K562 (cell line): ENCODE data around the gene MYMK. TPM values are rescaled to one million over a fixed set of nuclear protein-coding genes. Genes with fewer than 3 reads are reported as not detected.
A peak's percentile ranks its signal among the peaks of the same experiment; 100 is the strongest.

Source experiments
- BDP1 ChIP-seq: IDR thresholded peaks from 3 replicates; pipeline ENCODE4 v1.6.1; 2011; ENCODE audit not compliant: insufficient read length, insufficient read depth
- DIDO1 ChIP-seq: fragments of 450-650 bp; IDR thresholded peaks from 2 replicates; pipeline ENCODE4 v1.6.1; 2016; ENCODE audit warnings: low read depth, missing biosample characterization, missing genetic modification characterization
- DNMT1 ChIP-seq: fragments of 450-650 bp; IDR thresholded peaks from 2 replicates; pipeline ENCODE4 v1.6.1; 2016; ENCODE audit warnings: antibody characterized with exemption, mild to moderate bottlenecking
- ESRRB ChIP-seq: fragments of 250-450 bp; sonication (Bioruptor Pico); IDR thresholded peaks from 2 replicates; pipeline ENCODE4 v1.5.0; 2020; ENCODE audit warnings: mild to moderate bottlenecking, moderate library complexity, borderline replicate concordance
- FOXK2 ChIP-seq, 2 experiments: fragments of 450-650 bp; IDR thresholded peaks in 1 of 2; conservative IDR thresholded peaks in 1 of 2; 2 replicates each; pipeline ENCODE4 v1.6.1; 2016; ENCODE audit warnings: low read depth in 2 of 2, mild to moderate bottlenecking in 1 of 2
- FOXO4 ChIP-seq: fragments of 450-650 bp; formaldehyde crosslinking; IDR thresholded peaks from 2 replicates; pipeline ENCODE4 v1.4.0; 2020; ENCODE audit warnings: mild to moderate bottlenecking, moderate library complexity
- HDAC6 ChIP-seq: IDR thresholded peaks from 2 replicates; pipeline ENCODE4 v1.6.1; 2012; ENCODE audit warnings: low read depth, mild to moderate bottlenecking, control low read depth, inconsistent platforms, low read length, moderate library complexity
- L3MBTL2 ChIP-seq: fragments of 450-650 bp; IDR thresholded peaks from 2 replicates; pipeline ENCODE4 v1.6.1; 2016; ENCODE audit warnings: mild to moderate bottlenecking, moderate library complexity
- MBD2 ChIP-seq: sonication (generic); IDR thresholded peaks from 2 replicates; pipeline ENCODE4 v1.6.1; 2016; ENCODE audit warnings: low read depth, borderline replicate concordance
- POLR2AphosphoS5 ChIP-seq: IDR thresholded peaks from 2 replicates; pipeline ENCODE4 v1.6.1; 2011; ENCODE audit warnings: mild to moderate bottlenecking, low read depth, low read length, moderate library complexity; ENCODE audit not compliant: control insufficient read depth, insufficient read depth
- SMARCB1 ChIP-seq: IDR thresholded peaks from 2 replicates; pipeline ENCODE4 v1.6.1; 2011; ENCODE audit warnings: improper control_type of control experiment, low read depth; ENCODE audit not compliant: insufficient read length
- SRSF7 ChIP-seq: fragments of 200-400 bp; formaldehyde crosslinking; optimal IDR thresholded peaks from 2 replicates; pipeline ENCODE3; 2017; ENCODE audit warnings: mild to moderate bottlenecking, low read depth, low read length
- THRB ChIP-seq: fragments of 450-650 bp; formaldehyde crosslinking; conservative IDR thresholded peaks from 2 replicates; pipeline ENCODE4 v1.4.0; 2022; ENCODE audit warnings: mild to moderate bottlenecking, missing genetic modification characterization
- TSHZ1 ChIP-seq: fragments of 250-450 bp; sonication (Bioruptor Pico); IDR thresholded peaks from 2 replicates; pipeline ENCODE4 v1.4.0; 2020; ENCODE audit warnings: mild to moderate bottlenecking, moderate library complexity
- WHSC1 ChIP-seq: IDR thresholded peaks from one replicate; pipeline ENCODE4 v1.6.1; 2012; ENCODE audit warnings: low read length, control low read depth, inconsistent platforms
- ZC3H8 ChIP-seq: fragments of 450-650 bp; IDR thresholded peaks from 2 replicates; pipeline ENCODE4 v1.6.1; 2017
- ZEB2 ChIP-seq: fragments of 450-650 bp; IDR thresholded peaks from 2 replicates; pipeline ENCODE4 v1.6.1; 2016
- ZKSCAN3 ChIP-seq: fragments of 250-450 bp; sonication (Bioruptor Pico); IDR thresholded peaks from 2 replicates; pipeline ENCODE4 v1.4.0; 2020
- ZNF699 ChIP-seq: fragments of 250-450 bp; sonication (Bioruptor Pico); IDR thresholded peaks from 2 replicates; pipeline ENCODE4 v1.8.0; 2021; ENCODE audit warnings: mild to moderate bottlenecking, moderate library complexity; ENCODE audit not compliant: insufficient replicate concordance
- polyA plus RNA-seq, 8 experiments: library from polyadenylated mRNA; depleted of rRNA in 4 of 8; stranded (reverse) in 5 of 8; unstranded in 3 of 8; fragments of >200 nt; fragmentation: Nextera tagmentation in 2 of 8; fragmentation: Illumina TruSeq in 1 of 8; extraction: Ambion mirVana in 2 of 8; extraction: Trizol in 1 of 8; gene quantifications; 2 replicates each; pipeline versions ENCODE4 v1.2.1 to v1.2.3, GENCODE V29; 2011 to 2014; ENCODE audit warnings: inconsistent platforms in 1 of 8, missing spikeins in 1 of 8
- total RNA-seq, 7 experiments: library from RNA; depleted of rRNA in 6 of 7; stranded (reverse); fragments of >200 nt in 6 of 7; fragmentation: Illumina TruSeq in 2 of 7; extraction: Trizol in 2 of 7; gene quantifications; 2 replicates each; pipeline versions ENCODE4 v1.2.1 to v1.2.3, GENCODE V29; 2011 to 2021; ENCODE audit warnings: low replicate concordance in 1 of 7
- TF ChIP-seq, protein P1 (sequence below): sonication (generic); formaldehyde crosslinking; IDR thresholded peaks from 2 replicates; pipeline ENCODE4 v1.9.0; 2022; ENCODE audit warnings: mild to moderate bottlenecking, missing genetic modification reagents
- TF ChIP-seq, protein P2 (sequence below): sonication (generic); formaldehyde crosslinking; IDR thresholded peaks from 2 replicates; pipeline ENCODE4 v1.8.0; 2022; ENCODE audit warnings: missing genetic modification reagents, mild to moderate bottlenecking, borderline replicate concordance

MYMK gene
- total and polyA plus RNA-seq, 9 of the 15 experiments (the other 6 are each of a cell fraction or from before 2014, with no cell fraction given) = not detected

- TF ChIP-seq FOXO4 (CRISPR knock-in tag) = no peak
- TF ChIP-seq SRSF7 = no peak
- no peak for TF ChIP-seq TSHZ1 (CRISPR knock-in tag)
- no peak for TF ChIP-seq ZEB2
- TF ChIP-seq, protein P1, sequence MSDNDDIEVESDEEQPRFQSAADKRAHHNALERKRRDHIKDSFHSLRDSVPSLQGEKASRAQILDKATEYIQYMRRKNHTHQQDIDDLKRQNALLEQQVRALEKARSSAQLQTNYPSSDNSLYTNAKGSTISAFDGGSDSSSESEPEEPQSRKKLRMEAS (CRISPR knock-in tag) = 0 out of 2 replicates have a peak, but pooled peaks have one; percentile 41
- TF ChIP-seq ZC3H8 = no peak
- TF ChIP-seq ZKSCAN3 = no peak
- TF ChIP-seq WHSC1 = no peak
- TF ChIP-seq DIDO1 (tag) = no peak
- TF ChIP-seq BDP1 = no peak
- TF ChIP-seq, protein P2, sequence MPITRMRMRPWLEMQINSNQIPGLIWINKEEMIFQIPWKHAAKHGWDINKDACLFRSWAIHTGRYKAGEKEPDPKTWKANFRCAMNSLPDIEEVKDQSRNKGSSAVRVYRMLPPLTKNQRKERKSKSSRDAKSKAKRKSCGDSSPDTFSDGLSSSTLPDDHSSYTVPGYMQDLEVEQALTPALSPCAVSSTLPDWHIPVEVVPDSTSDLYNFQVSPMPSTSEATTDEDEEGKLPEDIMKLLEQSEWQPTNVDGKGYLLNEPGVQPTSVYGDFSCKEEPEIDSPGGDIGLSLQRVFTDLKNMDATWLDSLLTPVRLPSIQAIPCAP = no peak
- no peak for TF ChIP-seq HDAC6
- TF ChIP-seq MBD2 = 0 out of 2 replicates have a peak, but pooled peaks have one; percentile 17
- no peak for TF ChIP-seq SMARCB1
- TF ChIP-seq ZNF699 (CRISPR knock-in tag) = no peak
- TF ChIP-seq THRB = no peak
- no peak for TF ChIP-seq ESRRB
- TF ChIP-seq FOXK2 (conservative IDR thresholded peaks at IDR 0.05 in 1 of 2, IDR thresholded peaks at IDR 0.05 in 1 of 2; ENCODE audit: low read depth in 2 of 2) = no peak
- TF ChIP-seq DNMT1 = no peak
- peak; percentile 73 for TF ChIP-seq POLR2AphosphoS5
- no peak for TF ChIP-seq L3MBTL2
Measured at GRCh38 chr9:133505901-133506652, 18.7 kb downstream of the MYMK start (continued).
